NCI-H1930 (cell line): ENCODE measurements around the gene DEGS1.
"Not testable (repeated sequence)": the region's sequence is repeated elsewhere in the genome, so short reads cannot be mapped to it uniquely, and the experiment has no call there.

Source experiments
- DNase-seq, 2 experiments: peaks; one replicate each; lab custom pipeline; 2025; lab: John Stamatoyannopoulos, UW

Gene DEGS1

DNA sequence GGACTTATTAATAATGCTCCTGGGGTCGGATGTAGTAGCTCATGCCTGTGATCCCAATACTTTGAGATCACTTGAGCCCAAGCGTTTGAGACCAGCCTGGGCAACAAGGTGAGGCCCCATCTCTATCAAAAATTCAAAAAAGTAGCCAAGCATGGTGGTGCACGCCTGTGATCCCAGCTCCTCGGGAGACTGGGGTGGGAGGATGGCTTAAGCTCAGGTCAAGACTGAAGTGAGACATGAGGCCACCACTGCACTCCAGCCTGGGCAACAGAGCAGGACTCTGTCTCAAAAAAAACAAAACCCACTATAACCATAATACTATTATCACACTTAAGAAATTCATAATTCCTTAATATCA, 1.6 kb upstream of the DEGS1 start:
- DNase-seq = no peak

- no peak for DNase-seq
These were observed 779 bp upstream of the DEGS1 start for GRCh38 chr1:224182057-224182865.

DNA sequence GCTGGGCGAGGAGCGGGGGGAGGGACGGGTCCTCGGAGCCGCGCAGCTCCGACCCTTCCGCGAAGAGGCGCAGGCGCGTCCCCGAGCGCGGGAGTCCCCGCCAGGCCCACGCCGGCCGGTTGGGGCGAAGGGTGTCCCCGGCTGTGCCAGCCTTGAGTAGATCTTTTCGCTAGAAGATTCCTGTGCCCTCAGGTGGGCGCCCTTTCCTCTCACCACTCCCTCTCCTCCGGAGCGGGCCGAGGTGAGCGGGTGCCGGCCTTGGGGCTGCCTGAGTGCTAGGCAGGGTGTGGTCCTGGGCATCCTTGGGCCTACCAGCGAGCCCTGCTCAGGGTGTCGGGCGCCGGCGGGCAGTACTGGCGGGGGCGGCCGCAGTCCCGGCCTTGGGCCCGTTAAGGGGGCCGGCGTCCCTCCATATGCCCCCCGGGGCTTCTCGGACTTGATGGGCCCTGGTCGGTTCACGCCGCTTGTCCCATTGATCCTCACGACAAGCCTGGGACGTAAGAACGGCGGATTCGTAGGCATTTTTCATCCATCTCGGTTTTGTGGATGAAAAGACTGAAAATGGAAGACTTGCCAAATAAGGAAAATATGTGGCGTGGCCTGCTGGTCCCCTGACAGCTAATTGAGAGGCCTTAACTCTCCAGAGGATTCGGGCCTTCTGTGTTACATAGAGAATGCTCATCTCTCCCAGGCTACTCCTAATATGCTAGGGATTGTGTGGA, 712 bp downstream of the DEGS1 start:
- peak; percentile 20 to 45 for DNase-seq

- no peak for DNase-seq
These were observed 2.2 kb downstream of the DEGS1 start for GRCh38 chr1:224185208-224185607.

DNA sequence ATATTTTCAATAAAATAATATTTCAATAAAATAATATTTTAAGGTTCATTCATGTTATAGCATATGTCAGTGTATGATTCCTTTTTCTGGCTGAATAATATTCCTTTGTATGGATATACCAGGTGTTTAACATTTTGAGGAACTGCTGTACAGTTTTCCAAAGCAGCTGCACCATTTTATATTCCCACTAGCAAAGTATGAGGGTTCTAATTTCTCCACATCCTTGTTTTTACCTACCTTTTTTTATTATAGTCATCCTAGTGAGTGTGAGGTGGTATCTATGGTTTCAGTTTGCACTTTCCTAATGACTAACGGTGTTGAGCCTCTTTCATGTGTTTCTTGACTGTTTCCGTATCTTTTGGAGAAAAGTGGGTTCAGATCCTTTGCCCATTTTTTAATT, 5.2 kb downstream of the DEGS1 start:
- DNase-seq = no peak

DNA sequence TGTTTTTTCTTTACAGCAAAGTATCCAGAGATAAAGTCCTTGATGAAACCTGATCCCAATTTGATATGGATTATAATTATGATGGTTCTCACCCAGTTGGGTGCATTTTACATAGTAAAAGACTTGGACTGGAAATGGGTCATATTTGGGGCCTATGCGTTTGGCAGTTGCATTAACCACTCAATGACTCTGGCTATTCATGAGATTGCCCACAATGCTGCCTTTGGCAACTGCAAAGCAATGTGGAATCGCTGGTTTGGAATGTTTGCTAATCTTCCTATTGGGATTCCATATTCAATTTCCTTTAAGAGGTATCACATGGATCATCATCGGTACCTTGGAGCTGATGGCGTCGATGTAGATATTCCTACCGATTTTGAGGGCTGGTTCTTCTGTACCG, 6.5 kb downstream of the DEGS1 start:
- no peak for DNase-seq

DNA sequence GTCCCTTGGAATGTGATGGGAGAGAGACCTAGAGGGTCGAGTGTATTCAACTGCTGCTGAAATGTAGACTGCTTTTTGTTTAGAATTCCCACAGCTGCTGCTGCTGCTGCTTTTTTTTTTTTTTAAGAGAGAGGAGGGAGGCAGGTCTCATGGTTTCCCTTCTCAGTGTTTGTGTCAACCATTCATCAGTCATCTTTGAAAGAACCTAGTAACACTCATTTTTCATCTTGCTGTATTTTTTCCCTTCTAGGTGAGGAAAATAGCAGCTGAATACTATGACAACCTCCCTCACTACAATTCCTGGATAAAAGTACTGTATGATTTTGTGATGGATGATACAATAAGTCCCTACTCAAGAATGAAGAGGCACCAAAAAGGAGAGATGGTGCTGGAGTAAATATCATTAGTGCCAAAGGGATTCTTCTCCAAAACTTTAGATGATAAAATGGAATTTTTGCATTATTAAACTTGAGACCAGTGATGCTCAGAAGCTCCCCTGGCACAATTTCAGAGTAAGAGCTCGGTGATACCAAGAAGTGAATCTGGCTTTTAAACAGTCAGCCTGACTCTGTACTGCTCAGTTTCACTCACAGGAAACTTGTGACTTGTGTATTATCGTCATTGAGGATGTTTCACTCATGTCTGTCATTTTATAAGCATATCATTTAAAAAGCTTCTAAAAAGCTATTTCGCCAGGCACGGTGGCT, 9.2 kb downstream of the DEGS1 start:
- no peak for DNase-seq

GRCh38 chr1:224193319-224193966, 10.4 kb downstream of the DEGS1 start:
- DNase-seq = no peak

GRCh38 chr1:224196813-224197600, 14.0 kb downstream of the DEGS1 start:
- no peak for DNase-seq

GRCh38 chr1:224198572-224198971, 15.5 kb downstream of the DEGS1 start:
- no peak for DNase-seq

DNA sequence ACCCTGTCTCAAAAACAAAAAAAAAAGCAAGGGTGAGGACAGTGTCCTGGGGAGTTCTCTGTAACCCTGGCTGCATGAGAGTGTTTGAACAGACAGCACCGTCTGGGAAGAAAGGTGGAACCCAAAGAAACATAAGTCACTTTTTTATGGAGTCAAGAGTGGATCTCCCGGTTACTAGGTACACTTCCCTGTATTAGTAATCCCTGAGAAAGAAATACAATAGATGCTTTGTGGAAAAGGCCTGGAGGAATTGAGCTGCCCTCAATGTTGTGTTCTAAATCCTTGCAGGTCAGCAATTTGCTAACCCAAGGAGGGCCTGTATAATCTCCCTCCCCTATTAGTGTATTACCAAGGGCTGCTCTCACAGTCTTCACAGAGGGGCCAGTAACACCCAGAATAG, 16.6 kb downstream of the DEGS1 start:
- DNase-seq = no peak

- no peak for DNase-seq
These were observed 18.3 kb downstream of the DEGS1 start for GRCh38 chr1:224201383-224201782.

- DNase-seq = no peak
These were observed 18.8 kb downstream of the DEGS1 start for GRCh38 chr1:224201853-224202252.

DNA sequence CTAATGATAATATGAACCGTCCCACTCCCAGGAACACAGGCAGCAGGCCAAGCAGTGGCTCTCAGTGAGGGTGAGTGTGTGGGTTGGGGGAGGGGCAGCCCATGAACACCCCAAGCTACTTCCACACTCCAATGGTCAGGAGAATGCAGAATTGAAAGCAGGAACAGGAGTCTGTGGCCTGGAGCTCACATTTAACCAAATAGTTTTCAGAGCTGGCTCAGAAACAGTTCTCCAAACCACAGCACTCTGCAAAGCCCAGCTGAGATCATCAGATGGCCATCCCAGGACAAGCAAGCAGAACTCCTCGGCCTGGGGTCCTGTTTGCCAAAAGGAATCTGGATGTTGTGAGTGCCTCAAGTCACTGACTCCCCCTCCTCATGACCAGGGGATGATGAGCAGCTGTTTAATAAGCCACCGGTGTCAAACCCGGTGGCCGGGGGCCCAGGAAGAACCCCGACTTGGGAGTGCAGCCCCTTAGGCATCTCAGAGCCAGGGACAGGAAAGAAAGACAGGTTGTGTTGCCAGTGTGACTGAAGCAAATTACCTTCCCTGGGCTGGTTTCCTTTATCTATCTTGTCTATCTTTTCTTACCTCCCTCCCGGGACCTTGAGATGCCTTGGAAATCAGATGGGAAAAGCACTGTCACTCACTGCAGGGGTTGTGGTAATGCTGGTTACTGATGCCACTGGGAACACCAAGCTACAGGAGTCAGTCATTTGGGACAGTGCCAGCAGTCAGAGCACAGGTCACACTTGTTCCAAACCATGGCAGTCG, 20.4 kb downstream of the DEGS1 start:
- DNase-seq = no peak

- DNase-seq = no peak
These were observed 22.4 kb downstream of the DEGS1 start for GRCh38 chr1:224205438-224205840.

DNA sequence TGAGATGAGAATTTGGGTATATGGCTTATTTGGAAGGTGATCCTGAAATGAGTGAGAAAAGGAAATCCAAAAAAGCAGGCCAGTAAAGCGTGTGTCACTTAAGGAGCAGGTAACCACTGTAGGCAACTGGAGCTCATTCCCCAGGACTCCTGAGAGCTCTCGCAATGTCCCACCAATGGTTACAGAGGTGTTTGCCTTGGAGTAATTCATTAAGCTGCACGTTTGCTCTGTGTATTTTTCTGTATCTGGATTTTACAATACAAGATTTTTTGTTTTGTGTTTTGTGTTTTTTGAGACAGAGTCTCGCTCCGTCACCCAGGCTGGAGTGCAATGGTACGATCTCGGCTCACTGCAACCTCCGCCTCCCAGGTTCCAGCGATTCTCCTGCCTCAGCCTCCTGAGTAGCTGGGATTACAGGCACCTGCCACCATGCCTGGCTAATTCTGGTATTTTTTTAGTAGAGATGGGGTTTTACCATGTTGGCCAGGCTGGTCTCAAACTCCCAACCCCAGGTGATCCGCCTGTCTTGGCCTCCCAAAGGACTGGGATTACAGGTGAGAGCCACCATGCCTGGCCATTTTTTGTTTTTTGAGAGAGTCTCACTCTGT, 23.0 kb downstream of the DEGS1 start:
- not testable (repeated sequence) for DNase-seq

- no peak for DNase-seq
These were observed 28.3 kb downstream of the DEGS1 start for GRCh38 chr1:224211206-224211962.

- DNase-seq = no peak
These were observed 29.6 kb downstream of the DEGS1 start for GRCh38 chr1:224212618-224213061.

DNA sequence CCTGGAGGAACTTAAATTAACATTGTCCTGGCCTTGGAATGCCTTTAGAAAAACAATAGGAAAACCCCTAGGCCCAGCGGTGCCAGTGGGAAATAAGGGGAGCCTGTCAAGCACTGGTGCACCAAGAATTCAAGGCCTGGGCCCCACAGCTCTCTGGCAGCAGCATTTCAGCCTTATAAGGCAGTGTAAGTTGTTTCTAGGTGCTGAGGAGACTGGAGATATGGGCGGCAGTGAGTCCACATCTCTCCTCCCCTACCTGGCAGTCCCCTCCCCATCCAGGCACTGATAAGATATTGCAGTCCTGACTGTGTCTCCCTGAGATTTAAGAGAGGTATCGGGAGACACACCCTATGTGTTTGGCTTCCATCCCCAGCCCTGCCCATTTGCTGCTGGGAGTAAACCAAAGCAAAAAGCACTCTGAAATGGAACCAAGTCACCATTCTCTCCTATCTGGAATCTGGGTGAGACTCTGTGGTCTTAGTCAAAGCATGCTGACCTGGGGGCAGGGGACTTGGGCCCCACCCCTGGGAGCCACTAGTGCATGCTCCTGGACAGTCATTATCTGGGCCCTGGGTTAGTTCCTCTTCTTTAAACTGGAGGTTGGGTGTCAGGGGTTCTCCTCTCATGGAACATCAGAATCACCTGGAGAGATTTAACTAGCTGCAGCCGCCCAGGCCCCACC, 30.5 kb downstream of the DEGS1 start:
- DNase-seq = no peak
